ENCODE data around the gene IGFBP2. TPM values are rescaled to one million over a fixed set of nuclear protein-coding genes. Genes with fewer than 3 reads are reported as not detected.

Gene IGFBP2
- total RNA-seq, 6 experiments from 2014 or later: 0.28 to 0.40 TPM; not detected in 4

DNA sequence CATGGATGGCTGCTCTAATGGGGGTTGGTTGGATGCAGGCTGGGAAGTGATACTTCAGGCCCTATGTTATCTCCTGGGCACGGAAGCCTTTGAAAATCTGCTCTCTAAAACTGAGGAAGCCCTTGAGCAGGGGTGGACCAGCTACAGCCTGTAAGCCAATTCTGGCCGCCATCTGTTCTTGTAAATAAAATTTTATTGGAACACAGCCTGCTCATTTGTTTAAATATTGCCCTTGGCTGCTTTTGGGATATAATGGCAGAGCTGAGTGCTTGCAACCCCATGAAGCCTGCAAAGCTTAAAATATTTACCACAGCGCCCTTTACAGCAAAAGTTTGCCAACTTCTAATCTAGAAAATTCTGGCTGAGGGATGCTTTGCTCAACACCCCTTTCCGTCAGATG, 11.9 kb upstream of the IGFBP2 start:
- Mint-ChIP-seq H3K9me3 (no peaks in the 10 kb centered on the region; the same call in 1 of the 2 replicates), H3K27ac (no peak overlapping the region), H3K27me3 (ENCODE audit: insufficient read depth) (peaks cover 58% of the 10 kb centered on the region)

DNA sequence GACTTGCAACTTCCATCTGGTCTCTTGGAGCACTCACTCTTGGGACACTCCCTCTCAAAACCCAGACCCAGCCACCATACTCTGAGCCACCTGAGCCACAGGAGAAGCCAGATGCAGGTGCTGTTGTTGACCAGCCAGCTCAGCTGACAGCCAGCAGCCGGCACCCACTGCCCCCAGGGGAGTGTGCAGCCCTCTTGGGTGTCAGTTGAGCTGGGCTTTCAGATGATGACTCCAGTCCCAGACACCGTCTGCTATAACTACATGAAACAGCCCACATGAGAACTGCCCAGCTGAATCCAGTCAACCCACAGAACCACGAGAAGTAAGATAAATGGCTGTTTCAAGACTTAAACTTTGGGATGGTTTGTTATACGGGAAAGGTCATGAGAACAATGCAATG, 10.7 kb upstream of the IGFBP2 start:
- Mint-ChIP-seq H3K27ac (no peak overlapping the region), H3K9me3 (no peaks in the 10 kb centered on the region; the same call in 1 of the 2 replicates), H3K4me3 (no peak overlapping the region), H3K36me3 (ENCODE audit: low read depth) (0 out of 2 replicates have a peak, but pooled peaks cover 4% of the 10 kb centered on the region), H3K27me3 (ENCODE audit: insufficient read depth) (peaks cover 56% of the 10 kb centered on the region), H3K4me1 (ENCODE audit: low read depth) (no peaks in the 10 kb centered on the region)
- no peak for DNase-seq
- TF ChIP-seq, protein P1, sequence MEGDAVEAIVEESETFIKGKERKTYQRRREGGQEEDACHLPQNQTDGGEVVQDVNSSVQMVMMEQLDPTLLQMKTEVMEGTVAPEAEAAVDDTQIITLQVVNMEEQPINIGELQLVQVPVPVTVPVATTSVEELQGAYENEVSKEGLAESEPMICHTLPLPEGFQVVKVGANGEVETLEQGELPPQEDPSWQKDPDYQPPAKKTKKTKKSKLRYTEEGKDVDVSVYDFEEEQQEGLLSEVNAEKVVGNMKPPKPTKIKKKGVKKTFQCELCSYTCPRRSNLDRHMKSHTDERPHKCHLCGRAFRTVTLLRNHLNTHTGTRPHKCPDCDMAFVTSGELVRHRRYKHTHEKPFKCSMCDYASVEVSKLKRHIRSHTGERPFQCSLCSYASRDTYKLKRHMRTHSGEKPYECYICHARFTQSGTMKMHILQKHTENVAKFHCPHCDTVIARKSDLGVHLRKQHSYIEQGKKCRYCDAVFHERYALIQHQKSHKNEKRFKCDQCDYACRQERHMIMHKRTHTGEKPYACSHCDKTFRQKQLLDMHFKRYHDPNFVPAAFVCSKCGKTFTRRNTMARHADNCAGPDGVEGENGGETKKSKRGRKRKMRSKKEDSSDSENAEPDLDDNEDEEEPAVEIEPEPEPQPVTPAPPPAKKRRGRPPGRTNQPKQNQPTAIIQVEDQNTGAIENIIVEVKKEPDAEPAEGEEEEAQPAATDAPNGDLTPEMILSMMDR (IDR thresholded peaks at IDR 0.05): no peak

More for the DNA sequence above, 11.9 kb upstream of the IGFBP2 start:
- Mint-ChIP-seq H3K36me3 (ENCODE audit: low read depth) (0 out of 2 replicates have a peak, but pooled peaks cover 4% of the 10 kb centered on the region), H3K4me3 (no peak overlapping the region), H3K4me1 (ENCODE audit: low read depth) (no peaks in the 10 kb centered on the region)
- TF ChIP-seq, protein P1 (IDR thresholded peaks at IDR 0.05): no peak
- DNase-seq: no peak

DNA sequence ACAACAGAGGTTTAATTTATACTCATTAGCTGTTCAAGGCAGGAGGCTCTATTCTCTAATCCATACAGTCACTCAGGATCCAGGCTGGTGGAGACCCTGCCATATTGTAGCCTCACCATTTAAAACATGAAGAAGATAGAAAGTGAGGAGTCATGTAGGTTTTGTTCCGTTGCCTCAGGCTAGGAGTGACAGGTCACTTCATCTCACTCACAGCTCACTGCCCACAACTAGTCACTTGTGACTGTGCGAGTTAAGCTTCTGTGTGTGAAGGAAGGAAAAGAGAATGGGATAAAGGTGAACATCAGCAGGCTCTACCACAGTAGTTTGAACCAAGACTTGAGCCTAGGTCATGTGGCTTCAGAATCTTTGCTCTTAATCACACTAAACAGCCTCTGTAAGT, 9.0 kb upstream of the IGFBP2 start:
- Mint-ChIP-seq H3K36me3 (ENCODE audit: low read depth) (0 out of 2 replicates have a peak, but pooled peaks cover 4% of the 10 kb centered on the region), H3K27ac (no peak overlapping the region), H3K9me3 (no peaks in the 10 kb centered on the region; the same call in 1 of the 2 replicates), H3K4me3 (no peak overlapping the region), H3K27me3 (ENCODE audit: insufficient read depth) (peaks cover 54% of the 10 kb centered on the region), H3K4me1 (ENCODE audit: low read depth) (no peaks in the 10 kb centered on the region)
- TF ChIP-seq, protein P1 (IDR thresholded peaks at IDR 0.05): no peak
- DNase-seq: no peak

DNA sequence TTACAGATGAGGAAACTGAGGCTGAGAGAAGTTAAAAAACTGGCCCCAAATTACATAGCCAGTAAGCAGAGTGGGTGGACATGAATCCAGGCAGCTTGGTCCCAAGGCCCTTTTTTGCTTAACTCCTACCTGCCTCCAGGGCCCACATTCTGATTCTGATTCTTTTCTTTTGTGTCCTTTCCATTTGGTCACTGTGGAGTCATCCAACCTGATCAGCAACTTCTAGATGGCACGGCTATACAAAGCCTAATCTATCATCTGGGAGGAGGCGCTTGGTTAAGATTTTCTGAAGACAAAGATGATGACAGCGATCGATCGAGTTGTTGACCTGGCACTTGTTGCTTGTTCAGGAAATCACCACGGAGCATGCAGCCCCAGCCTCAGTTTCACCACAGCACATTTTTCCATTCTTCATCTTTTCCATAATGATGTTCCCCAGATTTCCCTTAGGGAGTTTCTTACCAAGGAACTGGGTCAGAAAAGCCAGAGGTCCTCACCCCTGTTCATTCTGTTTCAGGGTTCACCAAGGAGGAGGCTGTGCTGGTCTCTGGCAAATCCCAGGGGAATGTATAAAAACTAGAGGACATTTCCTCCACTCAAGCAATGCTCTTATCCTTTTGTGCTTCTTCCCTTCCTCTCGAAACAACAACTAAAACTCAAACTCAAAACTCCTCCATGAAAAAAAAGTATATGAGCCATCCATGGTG, 6.9 kb upstream of the IGFBP2 start:
- Mint-ChIP-seq H3K36me3 (ENCODE audit: low read depth) (0 out of 2 replicates have a peak, but pooled peaks cover 4% of the 10 kb centered on the region), H3K27ac (no peak overlapping the region), H3K27me3 (ENCODE audit: insufficient read depth) (peaks cover 45% of the 10 kb centered on the region), H3K4me1 (ENCODE audit: low read depth) (no peaks in the 10 kb centered on the region), H3K9me3 (no peaks in the 10 kb centered on the region; the same call in 1 of the 2 replicates), H3K4me3 (no peak overlapping the region)
- no peak for DNase-seq
- TF ChIP-seq, protein P1 (IDR thresholded peaks at IDR 0.05): no peak

DNA sequence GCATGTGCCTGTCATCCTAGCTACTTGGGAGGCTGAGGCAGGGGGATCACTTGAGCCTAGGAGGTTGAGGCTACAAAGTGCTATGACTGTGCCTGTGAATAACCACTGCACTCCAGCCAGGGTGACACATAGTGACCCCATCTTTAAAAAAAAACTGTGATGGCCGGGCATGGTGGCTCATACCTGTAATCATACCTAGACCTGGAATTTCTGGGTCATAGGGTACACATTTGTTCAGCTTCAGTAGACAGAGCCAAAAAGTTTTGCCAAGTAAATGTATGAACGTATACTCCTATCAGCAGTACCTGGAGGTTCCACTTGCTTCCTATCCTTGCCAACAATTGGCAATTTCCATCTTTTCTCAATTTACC, 6.4 kb upstream of the IGFBP2 start:
- Mint-ChIP-seq H3K4me3 (no peak overlapping the region), H3K4me1 (ENCODE audit: low read depth) (no peaks in the 10 kb centered on the region), H3K27me3 (ENCODE audit: insufficient read depth) (peaks cover 44% of the 10 kb centered on the region), H3K36me3 (ENCODE audit: low read depth) (0 out of 2 replicates have a peak, but pooled peaks cover 4% of the 10 kb centered on the region), H3K9me3 (no peaks in the 10 kb centered on the region; the same call in 1 of the 2 replicates), H3K27ac (no peak overlapping the region)
- no peak for DNase-seq
- TF ChIP-seq, protein P1 (IDR thresholded peaks at IDR 0.05): no peak
